ENCODE measurements around the gene DDR2. TPM values are rescaled to one million over a fixed set of nuclear protein-coding genes. Genes with fewer than 3 reads are reported as not detected.

Gene DDR2
- total RNA-seq, 1 donor from 2014 or later = 0.44 TPM

GRCh38 chr1:162695687-162696086, 63.4 kb downstream of the DDR2 start:
- intact Hi-C loops (cut with micrococcal nuclease) = no loop called here

GRCh38 chr1:162696286-162696862, 64.1 kb downstream of the DDR2 start:
- intact Hi-C loops (cut with micrococcal nuclease) = no loop called here

GRCh38 chr1:162697140-162697895, 65.1 kb downstream of the DDR2 start:
- intact Hi-C loops (cut with micrococcal nuclease) = no loop called here

- intact Hi-C loops (cut with micrococcal nuclease) = no loop called here
Measured at GRCh38 chr1:162699366-162699765, 67.1 kb downstream of the DDR2 start.

- intact Hi-C loops (cut with micrococcal nuclease) = no loop called here
Measured at GRCh38 chr1:162700131-162700530, 67.9 kb downstream of the DDR2 start.

GRCh38 chr1:162701286-162701685, 69.0 kb downstream of the DDR2 start:
- intact Hi-C loops (cut with micrococcal nuclease) = no loop called here

GRCh38 chr1:162702628-162703027, 70.4 kb downstream of the DDR2 start:
- intact Hi-C loops (cut with micrococcal nuclease) = no loop called here

GRCh38 chr1:162703708-162704107, 71.4 kb downstream of the DDR2 start:
- intact Hi-C loops (cut with micrococcal nuclease) = no loop called here

GRCh38 chr1:162704673-162705424, 72.6 kb downstream of the DDR2 start:
- intact Hi-C loops (cut with micrococcal nuclease) = no loop called here

GRCh38 chr1:162706003-162706402, 73.7 kb downstream of the DDR2 start:
- intact Hi-C loops (cut with micrococcal nuclease) = no loop called here

GRCh38 chr1:162706606-162707005, 74.3 kb downstream of the DDR2 start:
- intact Hi-C loops (cut with micrococcal nuclease) = no loop called here

- intact Hi-C loops (cut with micrococcal nuclease) = no loop called here
Measured at GRCh38 chr1:162708286-162708685, 76.0 kb downstream of the DDR2 start.

- intact Hi-C loops (cut with micrococcal nuclease) = no loop called here
Measured at GRCh38 chr1:162709132-162709860, 77.0 kb downstream of the DDR2 start.

- intact Hi-C loops (cut with micrococcal nuclease) = no loop called here
Measured at GRCh38 chr1:162709870-162710269, 77.6 kb downstream of the DDR2 start.

GRCh38 chr1:162710345-162710744, 78.1 kb downstream of the DDR2 start:
- intact Hi-C loops (cut with micrococcal nuclease) = no loop called here

GRCh38 chr1:162710780-162711465, 78.7 kb downstream of the DDR2 start:
- intact Hi-C loops (cut with micrococcal nuclease) = no loop called here

- intact Hi-C loops (cut with micrococcal nuclease) = no loop called here
Measured at GRCh38 chr1:162712317-162713029, 80.2 kb downstream of the DDR2 start.

GRCh38 chr1:162716123-162716522, 83.9 kb downstream of the DDR2 start:
- intact Hi-C loops (cut with micrococcal nuclease) = no loop called here

GRCh38 chr1:162716552-162716951, 84.3 kb downstream of the DDR2 start:
- intact Hi-C loops (cut with micrococcal nuclease) = no loop called here

GRCh38 chr1:162717548-162718184, 85.4 kb downstream of the DDR2 start:
- intact Hi-C loops (cut with micrococcal nuclease) = no loop called here
